GM10266 (cell line): ENCODE data around the gene SORL1.
"Not testable (repeated sequence)": the region's sequence is repeated elsewhere in the genome, so short reads cannot be mapped to it uniquely, and the experiment has no call there.

Experiments used
- DNase-seq: peaks from one replicate; pipeline ENCODE4 v3.0.0; 2012; ENCODE audit errors: extremely low spot score
- TF ChIP-seq, protein P1 (sequence below): IDR thresholded peaks from 2 replicates; pipeline ENCODE4 v1.5.1; 2012; ENCODE audit warnings: mild to moderate bottlenecking, low read depth; ENCODE audit not compliant: control insufficient read depth, insufficient read depth; ENCODE audit errors: missing control alignments

SORL1 gene, protein sequence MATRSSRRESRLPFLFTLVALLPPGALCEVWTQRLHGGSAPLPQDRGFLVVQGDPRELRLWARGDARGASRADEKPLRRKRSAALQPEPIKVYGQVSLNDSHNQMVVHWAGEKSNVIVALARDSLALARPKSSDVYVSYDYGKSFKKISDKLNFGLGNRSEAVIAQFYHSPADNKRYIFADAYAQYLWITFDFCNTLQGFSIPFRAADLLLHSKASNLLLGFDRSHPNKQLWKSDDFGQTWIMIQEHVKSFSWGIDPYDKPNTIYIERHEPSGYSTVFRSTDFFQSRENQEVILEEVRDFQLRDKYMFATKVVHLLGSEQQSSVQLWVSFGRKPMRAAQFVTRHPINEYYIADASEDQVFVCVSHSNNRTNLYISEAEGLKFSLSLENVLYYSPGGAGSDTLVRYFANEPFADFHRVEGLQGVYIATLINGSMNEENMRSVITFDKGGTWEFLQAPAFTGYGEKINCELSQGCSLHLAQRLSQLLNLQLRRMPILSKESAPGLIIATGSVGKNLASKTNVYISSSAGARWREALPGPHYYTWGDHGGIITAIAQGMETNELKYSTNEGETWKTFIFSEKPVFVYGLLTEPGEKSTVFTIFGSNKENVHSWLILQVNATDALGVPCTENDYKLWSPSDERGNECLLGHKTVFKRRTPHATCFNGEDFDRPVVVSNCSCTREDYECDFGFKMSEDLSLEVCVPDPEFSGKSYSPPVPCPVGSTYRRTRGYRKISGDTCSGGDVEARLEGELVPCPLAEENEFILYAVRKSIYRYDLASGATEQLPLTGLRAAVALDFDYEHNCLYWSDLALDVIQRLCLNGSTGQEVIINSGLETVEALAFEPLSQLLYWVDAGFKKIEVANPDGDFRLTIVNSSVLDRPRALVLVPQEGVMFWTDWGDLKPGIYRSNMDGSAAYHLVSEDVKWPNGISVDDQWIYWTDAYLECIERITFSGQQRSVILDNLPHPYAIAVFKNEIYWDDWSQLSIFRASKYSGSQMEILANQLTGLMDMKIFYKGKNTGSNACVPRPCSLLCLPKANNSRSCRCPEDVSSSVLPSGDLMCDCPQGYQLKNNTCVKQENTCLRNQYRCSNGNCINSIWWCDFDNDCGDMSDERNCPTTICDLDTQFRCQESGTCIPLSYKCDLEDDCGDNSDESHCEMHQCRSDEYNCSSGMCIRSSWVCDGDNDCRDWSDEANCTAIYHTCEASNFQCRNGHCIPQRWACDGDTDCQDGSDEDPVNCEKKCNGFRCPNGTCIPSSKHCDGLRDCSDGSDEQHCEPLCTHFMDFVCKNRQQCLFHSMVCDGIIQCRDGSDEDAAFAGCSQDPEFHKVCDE (N-terminal part only)

GRCh38 chr11:121451986-121452608 lies at the start of gene SORL1:
SORL1 (plus strand) TSS chr11:121452314; CDS start chr11:121452332, 18 bp downstream.
- TF ChIP-seq, protein P1, sequence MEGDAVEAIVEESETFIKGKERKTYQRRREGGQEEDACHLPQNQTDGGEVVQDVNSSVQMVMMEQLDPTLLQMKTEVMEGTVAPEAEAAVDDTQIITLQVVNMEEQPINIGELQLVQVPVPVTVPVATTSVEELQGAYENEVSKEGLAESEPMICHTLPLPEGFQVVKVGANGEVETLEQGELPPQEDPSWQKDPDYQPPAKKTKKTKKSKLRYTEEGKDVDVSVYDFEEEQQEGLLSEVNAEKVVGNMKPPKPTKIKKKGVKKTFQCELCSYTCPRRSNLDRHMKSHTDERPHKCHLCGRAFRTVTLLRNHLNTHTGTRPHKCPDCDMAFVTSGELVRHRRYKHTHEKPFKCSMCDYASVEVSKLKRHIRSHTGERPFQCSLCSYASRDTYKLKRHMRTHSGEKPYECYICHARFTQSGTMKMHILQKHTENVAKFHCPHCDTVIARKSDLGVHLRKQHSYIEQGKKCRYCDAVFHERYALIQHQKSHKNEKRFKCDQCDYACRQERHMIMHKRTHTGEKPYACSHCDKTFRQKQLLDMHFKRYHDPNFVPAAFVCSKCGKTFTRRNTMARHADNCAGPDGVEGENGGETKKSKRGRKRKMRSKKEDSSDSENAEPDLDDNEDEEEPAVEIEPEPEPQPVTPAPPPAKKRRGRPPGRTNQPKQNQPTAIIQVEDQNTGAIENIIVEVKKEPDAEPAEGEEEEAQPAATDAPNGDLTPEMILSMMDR = peak; percentile 83
- DNase-seq = peak; percentile 82

DNA sequence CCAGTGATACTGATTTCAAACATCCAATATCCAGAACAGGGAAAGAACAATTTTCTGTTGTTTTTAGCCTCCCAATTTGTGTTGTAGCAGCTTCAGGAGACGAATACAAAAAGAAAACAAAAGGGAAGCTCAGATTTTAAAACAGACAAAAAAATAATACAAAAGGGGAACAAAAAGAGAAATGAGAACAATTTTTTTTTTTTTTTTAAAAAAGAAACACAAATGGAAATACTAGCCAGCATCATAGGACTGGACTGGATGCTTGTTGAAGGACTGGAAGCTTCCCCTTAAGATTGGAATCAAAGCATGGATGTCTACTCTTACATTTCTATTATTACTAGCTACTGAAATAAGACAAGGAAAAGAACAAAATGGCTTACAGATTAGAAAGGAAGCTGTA lies 46.5 kb upstream of the SORL1 start:
- TF ChIP-seq, protein P1 = no peak
- no peak for DNase-seq

- TF ChIP-seq, protein P1 = no peak
- DNase-seq = no peak
These were observed 45.8 kb upstream of the SORL1 start for GRCh38 chr11:121406291-121406690.

- TF ChIP-seq, protein P1 = no peak
- DNase-seq = no peak
These were observed 43.3 kb upstream of the SORL1 start for GRCh38 chr11:121408830-121409229.

GRCh38 chr11:121410041-121410440 lies 42.1 kb upstream of the SORL1 start:
- not testable (repeated sequence) for DNase-seq

DNA sequence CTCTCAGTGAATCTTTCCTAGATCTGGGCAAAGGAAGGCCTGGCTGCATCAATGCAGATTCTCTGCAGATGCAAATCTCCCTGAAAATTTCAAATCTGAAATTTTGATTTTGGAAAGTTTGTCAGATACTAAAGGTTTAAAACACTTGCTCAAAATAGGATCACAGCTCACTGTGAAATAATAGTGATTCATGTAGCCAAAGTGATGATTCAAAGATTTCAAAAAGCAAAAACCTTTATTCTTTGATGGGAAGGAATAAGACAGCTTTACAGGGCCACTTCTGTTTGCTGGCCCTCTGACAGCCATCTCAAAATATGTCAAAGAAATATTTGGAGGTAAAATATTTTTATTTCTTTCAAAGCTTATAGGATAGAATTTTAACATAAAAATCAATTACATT lies 40.8 kb upstream of the SORL1 start:
- DNase-seq = not testable (repeated sequence)

DNA sequence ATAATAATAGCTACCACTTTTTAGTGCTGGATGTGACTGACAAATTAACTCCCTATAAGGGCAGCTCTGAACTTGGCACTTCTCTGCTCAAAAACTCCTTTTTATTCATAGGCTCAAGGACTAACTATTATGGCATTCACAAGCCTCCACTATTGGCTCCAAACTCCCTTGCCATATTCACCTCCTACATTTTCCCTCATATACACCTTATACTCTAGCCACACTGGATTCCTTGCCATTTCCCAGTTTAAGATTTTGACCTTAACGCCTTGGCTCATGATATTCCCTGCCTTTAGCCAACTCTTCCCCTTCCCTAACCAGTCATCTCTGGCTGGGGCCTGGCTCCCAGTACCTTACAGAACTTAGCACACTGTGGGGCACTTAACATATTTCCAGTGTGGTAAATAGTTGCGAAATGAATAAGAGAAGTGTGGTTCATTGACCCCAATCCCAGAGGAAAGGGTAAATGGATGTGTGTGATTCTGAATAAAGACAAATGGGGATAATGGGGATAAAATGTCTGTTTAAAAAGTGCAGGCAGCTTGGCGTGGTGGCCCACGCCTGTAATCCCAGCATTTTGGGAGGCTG lies 40.0 kb upstream of the SORL1 start:
- DNase-seq = no peak
- TF ChIP-seq, protein P1 = no peak
